ENCODE data around the gene EVA1C. TPM values are rescaled to one million over a fixed set of nuclear protein-coding genes. Genes with fewer than 3 reads are reported as not detected.

EVA1C gene
- polyA plus RNA-seq, 10 donors = 1.8 to 3.4 (median 2.9) TPM

GRCh38 chr21:32562426-32562825 is 149.9 kb downstream of the EVA1C start:
- DNase-seq = peak in 2 of 3 donors; percentile 21 to 50

GRCh38 chr21:32562915-32563314 is 150.4 kb downstream of the EVA1C start:
- no peak for DNase-seq

Other genes with a start within 250 kb of the EVA1C start
- gene MIS18A, start 133.7 kb upstream of the EVA1C start, polyA plus RNA-seq (ENCODE audit: insufficient read length in 10 of 10) = 10 to 100 TPM in 7 of 10 donors, 1 to 10 TPM in 3; 8.4 to 18.2 (median 10.6) TPM
- gene MRAP, start 113.9 kb upstream of the EVA1C start, polyA plus RNA-seq (ENCODE audit: insufficient read length in 10 of 10) = 1 to 10 TPM in 1 of 10 donors, under 1 TPM in 2, not detected in 7; 0.36 to 1.2 (median 0.82) TPM
- 10 to 100 TPM; 10.7 to 15.5 (median 13.2) TPM for gene URB1, start 19.7 kb upstream of the EVA1C start, polyA plus RNA-seq (ENCODE audit: insufficient read length in 10 of 10)
- 1 to 10 TPM in 6 of 10 donors, under 1 TPM in 4; 0.18 to 2.0 (median 1.1) TPM for gene TCP10L, start 172.8 kb downstream of the EVA1C start, polyA plus RNA-seq (ENCODE audit: insufficient read length in 10 of 10)
- 10 to 100 TPM; 22.0 to 34.5 (median 28.6) TPM for gene CFAP298, start 199.7 kb downstream of the EVA1C start, polyA plus RNA-seq (ENCODE audit: insufficient read length in 10 of 10)

Measured in muscle of back (tissue), 11 donors.